ENCODE measurements around the gene SLC6A19.

DNA sequence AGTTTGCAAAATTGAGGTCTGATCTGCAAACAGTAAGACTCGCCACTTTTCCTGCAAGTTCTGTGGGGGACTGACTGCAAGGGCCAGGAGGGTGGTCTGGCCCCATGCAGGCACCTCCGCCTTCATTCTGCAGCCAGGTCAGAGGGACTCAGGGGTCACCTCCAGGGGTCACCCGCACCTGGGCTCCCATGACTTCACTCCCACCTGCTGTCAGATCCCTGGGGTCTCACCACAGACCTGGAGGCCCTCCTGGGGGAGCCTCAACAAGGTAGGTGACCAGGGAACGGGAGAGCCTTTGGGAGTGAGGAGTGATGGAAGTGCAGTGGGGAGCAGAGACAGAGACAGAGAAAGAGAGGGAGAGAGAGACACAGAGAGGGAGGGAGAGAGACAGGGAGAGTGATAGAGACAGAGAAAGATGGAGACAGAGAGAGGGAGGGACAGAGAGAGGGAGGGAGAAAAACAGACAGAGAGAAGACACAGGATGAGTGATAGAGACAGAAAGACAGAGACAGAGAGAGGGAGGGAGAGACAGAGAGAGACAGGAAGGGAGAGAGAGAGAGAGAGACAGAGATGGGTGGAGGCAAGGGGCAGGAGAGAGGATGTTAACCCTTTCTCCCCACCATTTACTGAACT lies 41.5 kb upstream of the SLC6A19 start:
- TF ChIP-seq, protein P1, sequence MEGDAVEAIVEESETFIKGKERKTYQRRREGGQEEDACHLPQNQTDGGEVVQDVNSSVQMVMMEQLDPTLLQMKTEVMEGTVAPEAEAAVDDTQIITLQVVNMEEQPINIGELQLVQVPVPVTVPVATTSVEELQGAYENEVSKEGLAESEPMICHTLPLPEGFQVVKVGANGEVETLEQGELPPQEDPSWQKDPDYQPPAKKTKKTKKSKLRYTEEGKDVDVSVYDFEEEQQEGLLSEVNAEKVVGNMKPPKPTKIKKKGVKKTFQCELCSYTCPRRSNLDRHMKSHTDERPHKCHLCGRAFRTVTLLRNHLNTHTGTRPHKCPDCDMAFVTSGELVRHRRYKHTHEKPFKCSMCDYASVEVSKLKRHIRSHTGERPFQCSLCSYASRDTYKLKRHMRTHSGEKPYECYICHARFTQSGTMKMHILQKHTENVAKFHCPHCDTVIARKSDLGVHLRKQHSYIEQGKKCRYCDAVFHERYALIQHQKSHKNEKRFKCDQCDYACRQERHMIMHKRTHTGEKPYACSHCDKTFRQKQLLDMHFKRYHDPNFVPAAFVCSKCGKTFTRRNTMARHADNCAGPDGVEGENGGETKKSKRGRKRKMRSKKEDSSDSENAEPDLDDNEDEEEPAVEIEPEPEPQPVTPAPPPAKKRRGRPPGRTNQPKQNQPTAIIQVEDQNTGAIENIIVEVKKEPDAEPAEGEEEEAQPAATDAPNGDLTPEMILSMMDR (IDR thresholded peaks at IDR 0.05): no peak
- no peak for TF ChIP-seq POLR2A (IDR thresholded peaks at IDR 0.05)

Data from Peyer's patch (tissue), 4 donors.